ENCODE results near the gene FANCD2OS. TPM values are rescaled to one million over a fixed set of nuclear protein-coding genes. Genes with fewer than 3 reads are reported as not detected.
"Not testable (repeated sequence)": the region's sequence is repeated elsewhere in the genome, so short reads cannot be mapped to it uniquely, and the experiment has no call there.

Gene FANCD2OS
- total RNA-seq, 2 experiments from 2014 or later = not detected

GRCh38 chr3:10088256-10088655 is 19.8 kb downstream of the FANCD2OS start:
- POLR2A ChIA-PET = no interaction called here
- CTCF ChIA-PET = no interaction called here
- Mint-ChIP-seq H3K36me3 (ENCODE audit: low read depth) (peaks cover 58% of the 10 kb centered on the region), H3K27me3 (no peaks in the 10 kb centered on the region), H3K4me1 (no peaks in the 10 kb centered on the region), H3K9me3 (no peaks in the 10 kb centered on the region), H3K27ac (no peak overlapping the region), H3K4me3 (no peak overlapping the region)
- DNase-seq = no peak

- Mint-ChIP-seq H3K4me3 (no peak overlapping the region), H3K4me1 (no peaks in the 10 kb centered on the region), H3K27ac (no peak overlapping the region), H3K27me3 (no peaks in the 10 kb centered on the region), H3K9me3 (no peaks in the 10 kb centered on the region), H3K36me3 (ENCODE audit: low read depth) (peaks cover 60% of the 10 kb centered on the region)
- ChIA-PET CTCF (interaction anchor here (1.0 kb wide), 1 partner anchor 9 kb away, joined by 4 read pairs; no protein-coding TSS in a partner anchor), POLR2A (interaction anchor here (0.8 kb wide), 1 partner anchor 162 kb away, joined by 3 read pairs; the partner anchor contains the start of gene TATDN2)
- no peak for DNase-seq
Measured at GRCh38 chr3:10085738-10086137, 22.3 kb downstream of the FANCD2OS start.

- Mint-ChIP-seq H3K27ac (no peak overlapping the region), H3K4me1 (no peaks in the 10 kb centered on the region), H3K9me3 (no peaks in the 10 kb centered on the region), H3K36me3 (ENCODE audit: low read depth) (peaks cover 50% of the 10 kb centered on the region), H3K27me3 (no peaks in the 10 kb centered on the region), H3K4me3 (no peak overlapping the region)
- ChIA-PET CTCF (interaction anchor here (0.7 kb wide), 1 partner anchor 104 kb away, joined by 3 read pairs; no protein-coding TSS in a partner anchor), POLR2A (no interaction called here)
- DNase-seq = no peak
Measured at GRCh38 chr3:10081871-10082270, 26.2 kb downstream of the FANCD2OS start.

- H3K27me3 Mint-ChIP-seq = no peaks in the 10 kb centered on the region
- ChIA-PET POLR2A (no interaction called here), CTCF (interaction anchor here (0.6 kb wide), 1 partner anchor 153 kb away, joined by 4 read pairs; no protein-coding TSS in a partner anchor)
- H3K27ac Mint-ChIP-seq = no peak overlapping the region
- DNase-seq = no peak
- no peaks in the 10 kb centered on the region for H3K4me1 Mint-ChIP-seq
- H3K36me3 Mint-ChIP-seq (ENCODE audit: low read depth) = peaks cover 36% of the 10 kb centered on the region
- no peaks in the 10 kb centered on the region for H3K9me3 Mint-ChIP-seq
- H3K4me3 Mint-ChIP-seq = no peak overlapping the region
Measured at GRCh38 chr3:10074666-10075065, 33.4 kb downstream of the FANCD2OS start.

GRCh38 chr3:10070077-10070476 is 38.0 kb downstream of the FANCD2OS start:
- H3K27ac Mint-ChIP-seq, CTCF ChIA-PET, H3K4me1 Mint-ChIP-seq, DNase-seq, H3K9me3 Mint-ChIP-seq, POLR2A ChIA-PET, H3K4me3 Mint-ChIP-seq, H3K27me3 Mint-ChIP-seq: not testable (repeated sequence)
- H3K36me3 Mint-ChIP-seq (ENCODE audit: low read depth) = peaks cover 59% of the 10 kb centered on the region

- no peaks in the 10 kb centered on the region for H3K4me1 Mint-ChIP-seq
- no peaks in the 10 kb centered on the region for H3K27me3 Mint-ChIP-seq
- no peak overlapping the region for H3K27ac Mint-ChIP-seq
- no peak for DNase-seq
- H3K4me3 Mint-ChIP-seq = no peak overlapping the region
- ChIA-PET CTCF (no interaction called here), POLR2A (no interaction called here)
- H3K9me3 Mint-ChIP-seq = no peaks in the 10 kb centered on the region
- peaks cover 44% of the 10 kb centered on the region for H3K36me3 Mint-ChIP-seq (ENCODE audit: low read depth)
Measured at GRCh38 chr3:10055097-10055496, 53.0 kb downstream of the FANCD2OS start.

Other genes starting within 250 kb of the FANCD2OS start
- not detected for gene CIDEC, start 228.0 kb downstream of the FANCD2OS start, total RNA-seq
- gene JAGN1, start 217.6 kb downstream of the FANCD2OS start, total RNA-seq = 10 to 100 TPM; 25.4 to 28.6 TPM
- gene IL17RE, start 205.4 kb downstream of the FANCD2OS start, total RNA-seq = 1 to 10 TPM; 1.7 to 3.0 TPM
- under 1 TPM; 0.23 to 0.45 TPM for gene IL17RC, start 191.2 kb downstream of the FANCD2OS start, total RNA-seq
- 10 to 100 TPM; 15.9 to 17.1 TPM for gene CRELD1, start 174.4 kb downstream of the FANCD2OS start, total RNA-seq
- 1 to 10 TPM; 5.4 to 6.1 TPM for gene PRRT3, start 155.8 kb downstream of the FANCD2OS start, total RNA-seq
- 10 to 100 TPM; 55.5 to 59.5 TPM for gene EMC3, start 121.4 kb downstream of the FANCD2OS start, total RNA-seq
- 10 to 100 TPM; 54.3 to 60.8 TPM for gene FANCD2, start 81.8 kb downstream of the FANCD2OS start, total RNA-seq
- 100 to 1,000 TPM; 117 to 118 TPM for gene BRK1, start 7.4 kb upstream of the FANCD2OS start, total RNA-seq
- 10 to 100 TPM; 68.5 to 73.2 TPM for gene VHL, start 33.5 kb upstream of the FANCD2OS start, total RNA-seq
- 1 to 10 TPM; 5.1 to 5.2 TPM for gene IRAK2, start 56.7 kb upstream of the FANCD2OS start, total RNA-seq
- 10 to 100 TPM; 57.1 to 59.5 TPM for gene TATDN2, start 140.2 kb upstream of the FANCD2OS start, total RNA-seq
- gene GHRL, start 184.7 kb upstream of the FANCD2OS start, total RNA-seq = under 1 TPM; 0.91 to 0.95 TPM
- gene SEC13, start 212.9 kb upstream of the FANCD2OS start, total RNA-seq = 10 to 100 TPM; 84.0 to 88.8 TPM

Data from activated CD4-positive, alpha-beta memory T cell treated with anti-CD3 and anti-CD28 coated beads, Interleukin-2, amount 10 ng/mL, durations not matched to agents 7 days and 5 days (primary cell).